Measurements from ENCODE around the gene SERP2.

DNA sequence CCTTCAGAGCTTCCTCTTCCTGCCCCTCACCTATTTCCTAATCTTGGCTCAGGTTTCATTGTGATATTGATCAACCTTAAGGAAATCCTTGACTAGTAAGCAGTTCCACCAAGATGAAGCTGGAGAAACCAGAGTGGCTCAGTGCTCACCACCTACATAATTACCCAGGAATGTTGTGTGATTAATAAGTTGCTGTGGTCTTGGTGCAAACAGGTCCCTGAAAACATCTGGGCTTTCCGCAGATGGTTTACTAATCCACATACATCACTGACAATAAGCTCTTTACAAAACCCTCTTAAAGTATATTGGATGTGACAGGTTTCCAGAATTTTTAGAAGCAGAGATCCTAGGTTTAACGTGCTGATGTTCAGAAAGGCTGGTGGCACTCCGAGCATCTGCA, 8.6 kb upstream of the SERP2 start:
- TF ChIP-seq, protein P1, sequence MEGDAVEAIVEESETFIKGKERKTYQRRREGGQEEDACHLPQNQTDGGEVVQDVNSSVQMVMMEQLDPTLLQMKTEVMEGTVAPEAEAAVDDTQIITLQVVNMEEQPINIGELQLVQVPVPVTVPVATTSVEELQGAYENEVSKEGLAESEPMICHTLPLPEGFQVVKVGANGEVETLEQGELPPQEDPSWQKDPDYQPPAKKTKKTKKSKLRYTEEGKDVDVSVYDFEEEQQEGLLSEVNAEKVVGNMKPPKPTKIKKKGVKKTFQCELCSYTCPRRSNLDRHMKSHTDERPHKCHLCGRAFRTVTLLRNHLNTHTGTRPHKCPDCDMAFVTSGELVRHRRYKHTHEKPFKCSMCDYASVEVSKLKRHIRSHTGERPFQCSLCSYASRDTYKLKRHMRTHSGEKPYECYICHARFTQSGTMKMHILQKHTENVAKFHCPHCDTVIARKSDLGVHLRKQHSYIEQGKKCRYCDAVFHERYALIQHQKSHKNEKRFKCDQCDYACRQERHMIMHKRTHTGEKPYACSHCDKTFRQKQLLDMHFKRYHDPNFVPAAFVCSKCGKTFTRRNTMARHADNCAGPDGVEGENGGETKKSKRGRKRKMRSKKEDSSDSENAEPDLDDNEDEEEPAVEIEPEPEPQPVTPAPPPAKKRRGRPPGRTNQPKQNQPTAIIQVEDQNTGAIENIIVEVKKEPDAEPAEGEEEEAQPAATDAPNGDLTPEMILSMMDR (IDR thresholded peaks at IDR 0.05 in 8 of 11, conservative IDR thresholded peaks at IDR 0.05 in 3 of 11) = no peak
- TF ChIP-seq POLR2A (IDR thresholded peaks at IDR 0.05) (no peak), POLR2AphosphoS5 (IDR thresholded peaks at IDR 0.05) (no peak)

All from spleen (tissue), 7 donors.